ENCODE results near the gene MCUR1. TPM values are rescaled to one million over a fixed set of nuclear protein-coding genes. Genes with fewer than 3 reads are reported as not detected.

The MCUR1 gene
- total RNA-seq, 3 donors from 2014 or later: 12.8 to 14.9 (median 14.1) TPM

GRCh38 chr6:13766201-13766634 lies 48.1 kb downstream of the MCUR1 start:
- intact Hi-C loops (cut with DNase I; ENCODE audit: low total_unique reads): no loop called here
- H3K36me3 ChIP-seq: no peaks in the 10 kb centered on the region
- no peak overlapping the region for H3K4me3 ChIP-seq
- TF ChIP-seq POLR2AphosphoS5 (IDR thresholded peaks at IDR 0.05) (no peak), POLR2A (IDR thresholded peaks at IDR 0.05) (no peak), CTCF (IDR thresholded peaks at IDR 0.05) (no peak)
- no peak overlapping the region for H3K27ac ChIP-seq
- H3K9me3 ChIP-seq: no peaks in the 10 kb centered on the region
- no peak for DNase-seq (ENCODE audit: low spot score in 2 of 2)
- peaks cover 0 to 3% of the 10 kb centered on the region in 2 donors for H3K4me1 ChIP-seq
- H3K27me3 ChIP-seq: no peaks in the 10 kb centered on the region

GRCh38 chr6:13765570-13765969 lies 48.8 kb downstream of the MCUR1 start:
- TF ChIP-seq CTCF (IDR thresholded peaks at IDR 0.05): no peak
- no peak for TF ChIP-seq POLR2A (IDR thresholded peaks at IDR 0.05)
- TF ChIP-seq POLR2AphosphoS5 (IDR thresholded peaks at IDR 0.05): no peak
- no peaks in the 10 kb centered on the region for H3K9me3 ChIP-seq
- H3K27me3 ChIP-seq: no peaks in the 10 kb centered on the region
- H3K4me3 ChIP-seq: no peak overlapping the region
- H3K27ac ChIP-seq: no peak overlapping the region
- DNase-seq (ENCODE audit: low spot score in 2 of 2): no peak
- H3K4me1 ChIP-seq: peaks cover 0 to 3% of the 10 kb centered on the region in 2 donors
- H3K36me3 ChIP-seq: no peaks in the 10 kb centered on the region
- intact Hi-C loops (cut with DNase I; ENCODE audit: low total_unique reads): no loop called here

GRCh38 chr6:13764996-13765395 lies 49.4 kb downstream of the MCUR1 start:
- Histone ChIP-seq H3K9me3 (no peaks in the 10 kb centered on the region), H3K4me3 (no peak overlapping the region), H3K27me3 (no peaks in the 10 kb centered on the region), H3K36me3 (no peaks in the 10 kb centered on the region), H3K27ac (no peak overlapping the region), H3K4me1 (peaks cover 0 to 3% of the 10 kb centered on the region in 2 donors)
- DNase-seq (ENCODE audit: low spot score in 2 of 2): no peak
- intact Hi-C loops (cut with DNase I; ENCODE audit: low total_unique reads): no loop called here
- TF ChIP-seq CTCF (IDR thresholded peaks at IDR 0.05) (no peak), POLR2A (IDR thresholded peaks at IDR 0.05) (no peak), POLR2AphosphoS5 (IDR thresholded peaks at IDR 0.05) (no peak)

GRCh38 chr6:13763740-13764381 lies 50.5 kb downstream of the MCUR1 start:
- intact Hi-C loops (cut with DNase I; ENCODE audit: low total_unique reads): no loop called here
- H3K27ac ChIP-seq: no peak overlapping the region
- H3K4me1 ChIP-seq: peaks cover 0 to 3% of the 10 kb centered on the region in 2 donors

More at GRCh38 chr6:13763740-13764381, 50.5 kb downstream of the MCUR1 start:
- Histone ChIP-seq H3K36me3 (no peaks in the 10 kb centered on the region), H3K4me3 (no peak overlapping the region), H3K9me3 (no peaks in the 10 kb centered on the region), H3K27me3 (no peaks in the 10 kb centered on the region)
- TF ChIP-seq CTCF (IDR thresholded peaks at IDR 0.05) (no peak), POLR2AphosphoS5 (IDR thresholded peaks at IDR 0.05) (no peak), POLR2A (IDR thresholded peaks at IDR 0.05) (no peak)
- DNase-seq (ENCODE audit: low spot score in 2 of 2): no peak

All from breast epithelium (tissue), 4 donors.